HG02678 (cell line): ENCODE measurements around the gene WARS2.

Experiments
- ATAC-seq: cut with Tn5 transposase; IDR thresholded peaks from one replicate; pipeline ENCODE4 v1.9.1; 2021; ENCODE audit warnings: mild to moderate bottlenecking, moderate library complexity; ENCODE audit not compliant: unreplicated experiment

Gene WARS2

DNA sequence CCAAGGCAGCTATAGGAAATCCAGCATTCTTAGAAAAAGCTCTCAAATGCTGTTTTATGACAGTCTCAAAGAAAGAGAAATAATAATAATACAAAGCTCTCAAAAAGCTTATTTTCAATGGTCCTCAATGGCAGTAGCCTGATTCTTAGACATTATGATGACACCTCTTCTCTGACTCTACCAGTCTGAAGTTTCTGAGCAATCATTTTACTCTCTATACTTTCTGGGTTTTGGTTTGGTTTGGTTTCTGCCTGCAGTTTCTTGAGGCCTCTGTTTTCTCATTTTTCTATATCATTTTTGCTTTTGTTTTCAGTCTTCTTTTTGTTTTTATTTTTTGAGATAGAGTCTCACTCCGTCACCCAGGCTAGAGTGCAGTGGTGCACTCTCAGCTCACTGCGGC, 102.1 kb downstream of the WARS2 start:
- ATAC-seq: no peak

DNA sequence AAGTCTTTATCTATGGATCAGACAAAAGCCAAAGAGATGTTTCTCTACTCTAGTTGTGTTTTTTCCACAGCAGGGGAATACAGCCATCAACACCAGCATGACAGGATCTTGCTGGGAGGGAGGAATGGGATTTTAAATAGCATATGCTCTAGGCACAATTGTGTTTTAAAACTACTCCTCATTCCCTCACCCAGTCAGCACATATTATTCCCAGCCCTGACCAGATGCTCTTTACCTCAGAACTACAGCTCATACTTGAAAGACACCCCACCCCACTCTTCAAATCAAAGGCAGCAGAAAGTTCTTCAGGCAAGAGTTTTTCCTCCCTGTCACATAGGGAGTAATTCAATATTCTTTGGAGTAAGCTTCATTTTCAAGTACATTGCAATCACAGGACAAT, 106.1 kb downstream of the WARS2 start:
- no peak for ATAC-seq

DNA sequence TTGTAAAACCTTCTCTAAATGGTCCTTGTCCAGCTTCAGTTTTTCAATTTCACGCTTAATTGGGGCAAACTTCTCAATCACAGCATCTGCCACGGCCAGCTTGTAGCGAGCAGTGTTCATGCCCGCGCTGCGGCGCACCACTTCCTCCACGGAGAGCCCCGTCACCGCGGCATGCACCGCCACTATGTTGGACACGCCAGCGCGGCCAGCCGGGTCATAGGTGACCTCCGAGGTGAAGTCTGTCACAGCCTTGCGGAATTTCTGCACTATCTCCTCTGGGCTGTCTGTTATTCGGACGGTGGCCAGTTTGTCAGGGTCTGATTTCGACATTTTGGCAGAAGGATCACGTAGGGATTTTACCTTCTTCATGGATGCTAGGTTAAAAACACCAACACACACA, 107.5 kb downstream of the WARS2 start:
- no peak for ATAC-seq

DNA sequence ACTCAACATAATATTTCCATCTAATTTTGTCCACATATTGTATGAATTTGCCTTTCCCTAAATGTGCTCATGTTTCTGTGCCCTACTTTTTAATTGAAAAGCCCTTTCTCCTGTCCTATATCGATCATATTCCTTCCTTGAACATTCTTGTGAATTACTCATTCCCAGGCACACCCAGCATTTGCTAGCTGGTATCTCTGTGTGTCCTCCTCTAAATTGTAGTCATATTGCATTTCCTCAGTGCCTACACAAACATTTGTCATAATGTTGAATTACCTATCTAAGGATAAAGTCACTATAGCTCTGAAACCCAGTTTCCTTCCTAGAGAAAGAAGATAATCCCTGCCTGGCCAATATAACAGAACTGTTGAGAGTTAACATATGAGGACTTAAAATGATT, 112.7 kb downstream of the WARS2 start:
- ATAC-seq: no peak

DNA sequence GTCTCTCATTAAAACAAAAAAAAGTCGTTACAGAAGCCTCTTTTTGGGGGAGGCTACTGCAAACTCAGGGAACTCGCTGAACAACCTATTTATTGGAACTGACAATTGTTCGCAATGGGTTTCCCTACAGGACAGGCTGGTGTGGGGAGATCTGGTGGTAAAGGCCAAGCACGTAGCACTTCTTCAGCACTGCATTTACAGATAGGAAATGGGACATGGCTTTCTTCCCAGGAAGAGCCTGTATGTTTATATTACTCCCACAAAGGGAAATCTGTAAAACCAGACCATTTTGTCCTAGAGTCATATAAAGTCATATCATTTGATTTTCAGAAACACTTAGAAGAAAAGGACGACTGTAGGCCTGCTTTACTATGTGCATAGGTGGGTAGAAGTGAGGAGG, 113.5 kb downstream of the WARS2 start:
- ATAC-seq: no peak

DNA sequence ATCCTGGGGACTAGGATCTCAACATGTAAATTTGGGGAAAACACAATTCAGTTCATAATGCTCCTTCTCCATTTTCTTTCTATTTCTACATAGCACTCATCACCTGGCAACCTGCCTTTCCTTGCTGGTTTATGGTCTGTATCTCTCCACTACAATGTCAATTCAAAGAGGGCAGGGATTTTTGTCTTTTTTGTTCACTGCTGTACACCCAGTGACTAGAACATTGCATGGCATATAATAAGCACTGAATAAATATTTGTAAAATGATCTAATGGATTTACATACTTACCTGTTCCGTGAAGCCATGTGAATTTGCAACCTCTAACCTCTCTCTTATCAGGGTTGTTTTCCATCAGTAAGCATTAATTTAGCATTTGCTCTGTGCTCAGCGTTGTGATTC, 124.9 kb downstream of the WARS2 start:
- no peak for ATAC-seq

DNA sequence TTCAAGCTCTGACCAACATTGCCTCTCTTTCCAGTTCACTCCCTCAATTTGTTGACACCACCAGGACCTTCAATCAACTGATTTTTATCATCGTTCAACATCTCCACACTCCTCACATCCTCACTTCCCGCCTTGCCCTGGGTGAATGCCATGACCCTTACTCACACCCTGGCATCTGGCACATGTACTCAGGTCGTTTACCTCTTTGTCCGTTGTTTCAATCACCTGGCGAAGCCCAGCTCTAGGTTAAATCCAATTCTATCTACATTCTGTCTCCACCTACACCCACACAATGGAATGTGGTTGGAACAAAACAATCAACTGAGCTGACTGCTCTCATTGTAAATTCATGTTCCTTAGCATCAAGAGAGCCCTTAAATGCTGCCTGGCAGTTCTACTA, 128.1 kb downstream of the WARS2 start:
- no peak for ATAC-seq

DNA sequence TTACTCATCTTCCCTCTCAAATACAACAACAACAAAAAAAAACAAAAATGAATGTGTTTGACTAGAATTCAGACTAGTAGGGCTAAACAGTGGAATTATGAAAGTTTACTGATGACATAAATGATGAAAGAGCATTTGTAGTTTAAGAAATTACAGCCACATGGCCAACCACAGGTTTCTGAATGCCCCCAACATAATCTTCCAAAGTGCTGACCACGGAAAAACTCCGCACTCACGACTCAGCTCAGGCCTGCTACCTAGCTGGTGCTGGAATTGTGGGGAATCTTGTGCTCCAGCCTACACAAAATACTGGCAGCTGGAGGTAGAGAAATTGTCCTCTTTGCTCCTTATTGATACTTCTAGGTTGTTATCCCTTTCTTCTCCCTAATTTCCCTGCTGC, 128.7 kb downstream of the WARS2 start:
- no peak for ATAC-seq

DNA sequence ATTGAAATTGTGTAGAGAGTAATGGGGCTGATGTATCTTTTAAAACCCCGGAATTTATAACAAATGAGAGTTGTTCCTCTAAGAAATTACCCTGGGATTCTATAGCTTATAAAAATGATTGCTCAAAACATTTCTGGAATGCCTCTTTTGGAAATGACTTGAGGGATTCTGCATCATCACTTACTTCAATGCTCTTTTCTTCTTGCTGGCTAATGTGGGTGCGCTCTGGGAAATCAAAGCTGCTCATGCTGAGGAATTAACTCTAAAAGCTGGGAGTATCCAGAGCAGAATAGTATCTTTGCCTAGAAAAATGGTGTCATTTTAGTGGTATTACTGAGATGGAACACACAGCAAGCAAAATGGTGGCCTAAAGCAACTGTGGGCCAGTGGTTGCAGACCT, 129.3 kb downstream of the WARS2 start:
- ATAC-seq: no peak

DNA sequence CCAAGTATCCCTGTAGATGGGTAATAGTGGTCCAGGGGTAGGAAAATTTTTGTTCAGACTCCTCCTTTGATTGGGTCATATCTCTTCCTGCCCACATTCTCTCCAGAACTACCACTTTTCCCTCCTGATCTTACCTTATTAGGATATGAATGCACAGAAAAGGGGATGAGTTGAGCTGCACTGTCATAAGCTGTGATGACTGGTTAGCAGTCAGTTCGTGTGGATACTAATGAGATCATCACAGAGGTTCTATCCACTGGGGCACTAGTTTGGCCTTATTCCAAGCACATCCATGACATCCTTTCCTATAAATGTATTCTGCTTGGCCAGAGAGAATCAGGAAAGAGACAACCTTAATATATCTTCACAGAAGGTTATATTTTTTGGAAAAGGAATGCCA, 130.3 kb downstream of the WARS2 start:
- no peak for ATAC-seq

DNA sequence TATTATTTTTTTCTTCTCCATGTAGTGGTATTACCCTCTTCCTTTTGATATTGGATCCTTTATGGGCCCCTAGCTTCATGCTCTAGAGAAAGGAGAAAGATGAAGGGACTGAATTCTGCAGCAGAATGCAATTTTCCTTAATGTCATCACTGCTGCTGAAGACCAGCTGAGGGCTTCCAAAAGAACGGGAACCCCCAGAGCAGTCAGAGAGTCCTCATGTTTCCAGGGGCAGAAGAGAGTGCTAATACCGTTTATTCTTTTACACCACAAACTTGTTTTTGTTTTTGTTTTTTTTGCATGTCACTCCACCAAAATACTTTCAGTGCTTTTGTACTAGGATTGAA, 131.2 kb downstream of the WARS2 start:
- no peak for ATAC-seq

DNA sequence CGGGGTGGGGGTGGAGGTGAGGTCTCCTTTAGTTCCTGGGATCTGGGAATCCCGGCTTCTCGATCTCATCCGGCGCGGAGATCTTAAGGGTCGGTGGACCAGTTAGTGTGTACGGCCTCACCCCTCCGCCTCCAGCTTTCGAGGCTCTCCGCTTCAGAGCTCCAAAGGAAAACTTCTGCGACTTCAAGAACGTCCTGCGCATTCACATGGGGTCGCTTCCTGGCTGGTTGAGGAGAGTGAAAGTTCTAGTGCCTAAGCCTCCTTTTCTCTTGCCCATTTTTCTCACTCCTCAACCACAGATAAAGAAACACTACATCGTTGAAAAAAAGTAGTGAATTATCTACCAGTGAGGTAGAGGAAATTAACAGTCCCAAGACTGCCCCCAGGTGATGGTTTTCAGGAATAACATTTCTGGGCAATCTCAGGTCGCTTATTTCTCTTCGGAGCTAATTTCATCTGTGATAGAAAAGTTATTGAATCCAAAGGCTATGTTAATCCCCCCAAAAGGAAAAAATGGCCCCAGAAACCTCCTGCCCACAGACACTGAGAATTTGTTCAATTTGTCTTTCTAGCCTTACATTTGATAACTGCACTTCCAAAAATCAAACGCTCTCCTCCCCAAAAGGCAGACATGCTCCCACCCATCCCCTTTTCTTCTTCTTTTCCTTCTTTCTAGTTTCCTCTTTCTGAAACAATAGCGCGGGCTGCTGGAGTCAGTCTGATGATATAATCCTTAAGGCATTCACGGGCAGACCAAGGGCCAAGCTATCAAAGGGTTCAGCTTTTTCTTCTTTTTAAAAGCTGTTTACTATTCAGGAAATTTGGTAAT, 131.8 kb downstream of the WARS2 start:
- ATAC-seq: peak; percentile 64

DNA sequence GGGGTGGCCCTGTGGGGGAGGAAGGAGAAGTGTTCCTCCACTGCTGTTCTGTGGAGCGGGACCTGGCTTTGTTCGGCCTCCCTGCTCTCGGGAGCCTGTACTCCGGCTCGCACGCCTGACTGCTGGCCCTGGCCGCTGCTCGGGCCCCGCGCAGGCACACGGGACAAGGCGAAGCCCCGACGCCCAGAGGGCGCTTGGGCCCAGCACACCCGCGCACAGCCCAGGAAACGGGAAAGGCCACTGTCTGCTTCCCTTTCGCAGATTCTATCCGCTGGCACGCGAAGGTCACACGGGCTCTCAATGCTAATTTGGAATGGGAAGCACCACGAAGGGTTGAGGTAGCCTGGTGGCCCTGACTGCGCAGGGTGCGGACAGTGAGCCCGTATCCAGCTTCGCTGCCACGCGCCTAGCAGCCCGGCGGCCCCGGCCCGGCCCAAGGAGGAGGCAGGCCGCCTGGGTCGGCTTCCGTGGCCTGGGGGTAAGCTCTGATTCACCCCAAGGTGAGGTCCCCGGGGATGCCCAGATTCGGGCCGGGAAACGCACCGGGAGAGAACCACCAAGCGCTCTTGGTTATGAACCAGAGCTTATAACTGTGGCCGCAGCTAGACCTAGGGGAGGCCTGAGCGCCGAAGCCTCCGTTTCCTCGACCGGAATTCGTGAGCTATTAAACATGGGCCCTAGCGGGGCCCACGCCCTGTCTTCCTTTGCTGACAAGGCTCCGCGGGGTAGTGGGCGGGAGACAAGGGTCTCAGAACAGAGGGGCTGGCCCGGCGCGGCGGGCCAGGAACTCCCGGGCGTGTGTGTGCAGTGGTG, 132.6 kb downstream of the WARS2 start:
- ATAC-seq: peak; percentile 30

DNA sequence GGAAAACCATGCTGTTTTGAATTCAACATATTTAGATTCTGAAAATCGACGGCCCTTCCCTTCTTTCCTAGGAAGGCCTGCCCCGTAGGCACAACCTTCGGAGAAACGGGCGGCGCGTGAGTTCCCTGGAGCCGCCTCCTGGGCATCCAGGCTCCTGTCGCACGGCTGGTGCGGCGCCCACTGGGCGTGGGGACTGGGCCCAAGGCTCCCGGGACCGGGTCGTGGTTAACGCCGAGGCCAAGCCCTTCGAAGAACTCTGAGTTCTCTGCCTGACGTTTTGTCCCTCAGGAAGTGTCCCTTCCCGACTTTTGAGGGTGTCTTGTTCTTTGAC, 133.1 kb downstream of the WARS2 start:
- ATAC-seq: no peak

DNA sequence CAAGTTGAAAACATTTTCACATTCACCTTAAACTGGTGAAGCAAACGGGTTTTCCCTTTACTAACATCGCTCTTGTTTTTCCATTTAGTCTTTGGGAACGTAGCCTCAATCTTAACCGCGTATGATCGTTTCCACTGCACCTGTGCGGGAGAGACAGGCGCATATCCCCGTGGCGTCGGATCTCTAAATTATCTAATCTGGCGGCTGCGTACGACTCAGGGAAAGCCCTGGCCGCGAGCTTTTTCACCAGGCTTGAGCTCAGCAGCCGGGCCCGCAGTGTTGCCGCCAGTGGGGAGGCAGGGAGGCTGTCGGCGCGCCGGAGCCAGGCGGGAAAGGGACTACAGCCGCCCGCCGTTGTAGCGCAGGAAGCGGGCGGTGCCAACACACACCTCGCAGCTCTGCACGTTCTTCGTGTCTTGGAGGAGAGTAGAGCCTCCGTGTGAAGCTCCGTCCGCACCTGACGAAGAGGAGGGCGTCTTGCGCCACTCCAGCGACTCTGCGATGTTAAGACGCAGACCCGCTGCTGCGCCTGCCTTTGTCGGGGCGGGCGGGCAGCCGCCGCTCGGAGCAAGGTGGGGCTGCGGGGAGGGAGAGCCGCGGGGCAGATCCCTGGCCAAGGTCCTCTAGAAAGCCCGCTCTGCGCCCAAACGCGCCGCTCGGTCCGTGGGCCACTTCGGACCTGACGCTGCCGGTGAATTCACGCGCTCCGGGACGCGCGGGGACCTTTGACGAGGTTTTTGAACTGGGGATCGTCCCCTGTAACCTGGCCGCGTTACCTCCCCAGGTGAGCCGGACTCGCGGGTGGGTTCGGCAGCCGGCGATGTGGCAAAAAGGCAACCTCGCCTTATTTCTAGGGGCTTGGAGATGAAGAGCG, 133.8 kb downstream of the WARS2 start:
- ATAC-seq: no peak

DNA sequence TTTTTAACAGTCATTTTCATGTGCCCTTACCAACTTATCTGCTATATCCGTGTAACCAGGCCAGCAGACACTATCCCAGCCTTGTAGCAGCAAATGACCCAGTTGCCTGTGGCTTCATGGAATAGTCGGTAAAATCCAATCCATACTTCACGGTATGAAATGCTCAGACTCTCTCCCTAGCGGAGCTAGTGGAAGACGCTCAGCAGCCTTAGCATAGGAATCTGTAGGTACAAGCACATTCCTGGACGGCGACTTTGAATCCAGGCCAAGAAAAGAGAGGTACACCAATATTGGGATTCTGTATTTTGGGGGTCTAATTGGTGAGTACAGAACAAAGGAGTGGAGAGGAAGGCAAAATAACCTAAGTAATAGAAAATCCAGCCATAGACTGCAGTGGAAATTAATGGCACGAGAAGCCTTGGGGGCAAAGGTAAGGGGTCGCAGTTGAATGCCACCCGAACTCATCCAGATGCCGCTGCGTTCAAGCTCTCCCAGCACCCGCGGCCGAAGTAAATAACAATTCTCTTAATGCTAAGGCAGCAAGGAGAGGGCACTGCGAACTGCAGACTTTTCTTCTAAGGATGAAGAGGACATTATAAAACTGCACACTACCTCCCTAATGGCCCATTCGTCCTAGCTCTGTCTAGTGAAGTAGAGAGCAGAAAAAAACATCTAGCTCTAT, 134.6 kb downstream of the WARS2 start:
- ATAC-seq: no peak

DNA sequence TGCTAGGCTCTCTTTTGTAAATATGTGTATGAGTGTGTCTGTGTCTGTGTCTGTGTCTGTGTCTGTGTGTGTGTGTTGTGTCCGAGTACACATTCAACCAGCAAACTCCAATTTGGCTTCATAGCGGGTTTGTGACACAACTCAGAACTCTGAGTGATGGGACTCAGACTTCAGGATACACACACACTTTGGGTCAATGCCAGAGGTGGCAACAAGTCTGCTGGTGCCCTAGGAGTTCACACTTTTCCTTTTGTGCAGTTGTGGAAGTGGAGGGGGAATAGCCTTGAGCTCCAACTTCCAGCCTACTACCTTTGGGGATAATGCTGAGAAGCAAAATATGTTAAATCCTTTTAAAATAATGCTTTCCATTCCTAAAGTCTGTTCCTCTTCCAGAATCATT, 135.7 kb downstream of the WARS2 start:
- no peak for ATAC-seq

DNA sequence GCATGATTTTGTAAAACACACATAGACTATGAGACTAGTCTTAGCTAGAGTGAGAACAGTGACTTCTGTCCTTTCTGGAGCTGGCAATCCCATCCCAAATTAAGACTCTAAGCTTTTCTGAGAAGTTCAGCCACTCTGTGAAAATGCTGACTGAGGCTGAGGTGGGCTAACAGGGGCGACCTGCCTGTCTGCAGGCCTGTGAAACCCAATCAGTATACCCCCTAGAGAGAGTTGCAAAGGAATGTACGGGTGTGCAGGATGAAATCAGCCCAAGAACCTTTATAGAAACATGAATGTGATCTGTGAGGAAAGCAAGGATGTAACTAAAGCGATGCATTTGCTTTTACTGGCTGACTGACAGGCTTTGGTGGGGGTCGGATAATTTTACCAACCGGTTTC, 136.3 kb downstream of the WARS2 start:
- no peak for ATAC-seq

DNA sequence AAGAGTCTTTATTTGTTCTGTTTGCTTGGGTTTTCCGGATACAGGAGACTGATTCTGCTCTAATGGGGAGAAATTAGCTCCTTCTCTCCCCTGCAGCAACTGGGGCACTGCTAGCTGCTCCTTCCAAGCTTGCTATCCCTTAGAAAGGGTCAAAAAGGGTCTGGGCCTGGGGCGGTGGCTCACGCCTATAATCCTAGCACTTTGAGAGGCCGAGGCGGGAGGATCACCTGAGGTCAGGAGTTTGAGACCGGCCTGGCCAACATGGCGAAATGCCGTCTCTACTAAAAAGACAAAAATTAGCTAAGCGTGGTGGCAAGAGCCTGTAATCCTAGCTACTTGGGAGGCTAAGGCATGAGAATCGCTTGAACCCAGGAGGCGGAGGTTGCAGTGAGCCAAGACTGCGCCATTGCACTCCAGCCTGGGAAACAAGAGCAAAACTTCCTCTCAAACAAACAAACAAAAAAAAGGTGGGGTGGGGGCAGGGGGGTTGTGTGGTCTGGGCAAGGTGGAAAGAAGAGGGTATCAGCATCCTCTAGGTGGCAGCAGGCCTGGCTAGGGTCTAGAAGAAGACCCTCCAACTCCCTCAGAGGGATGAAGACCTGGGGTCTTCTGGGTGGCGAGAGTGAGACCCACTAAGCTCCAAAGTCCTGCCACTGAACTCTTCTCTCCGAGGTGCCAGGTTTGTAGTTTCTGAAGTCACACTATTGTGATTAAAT, 136.9 kb downstream of the WARS2 start:
- no peak for ATAC-seq

DNA sequence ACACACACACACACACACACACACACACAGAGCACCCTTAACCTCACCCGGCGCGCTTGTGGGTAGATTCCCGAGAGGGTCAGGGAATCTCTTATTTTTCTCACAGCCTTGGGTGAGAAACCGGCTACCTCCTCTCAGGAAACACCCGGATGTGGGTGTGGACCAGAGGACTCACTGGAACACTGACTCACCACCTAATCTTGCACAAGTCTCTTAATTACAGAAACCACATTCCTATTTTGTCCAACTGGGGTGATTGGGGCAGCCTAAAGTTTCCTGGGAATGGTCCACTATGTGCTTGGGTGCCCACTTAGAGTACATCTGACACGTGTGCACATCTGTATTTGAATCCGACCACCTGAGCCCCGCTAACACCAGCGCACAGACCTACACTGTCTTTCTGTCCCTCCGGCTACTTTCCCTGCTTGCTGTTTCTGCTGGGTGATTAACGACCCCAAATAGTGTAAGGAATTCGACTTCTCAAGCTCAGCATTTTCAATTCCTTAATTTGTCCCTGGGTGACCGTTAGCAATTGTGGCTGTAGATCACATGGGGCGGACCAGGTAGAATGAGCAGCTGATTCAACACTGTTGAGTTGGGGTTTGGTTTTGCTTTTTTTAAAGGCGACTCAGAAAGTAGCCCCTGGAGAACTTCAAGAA, 138.3 kb downstream of the WARS2 start:
- ATAC-seq: no peak
